Sigmoid colon (tissue), 7 donors: ENCODE results near the gene ACTBL2. TPM values are rescaled to one million over a fixed set of nuclear protein-coding genes. Genes with fewer than 3 reads are reported as not detected.

Experiments
- DNase-seq: peaks from one replicate; pipeline ENCODE4 v3.0.0-alpha.2; 2019
- H3K27ac ChIP-seq, 4 donors: fragments of 200-600 bp; sonication (generic); one replicate each; pipeline ENCODE4 v1.5.1; 2016 to 2019; ENCODE audit warnings: mild to moderate bottlenecking in 1 of 4
- H3K27me3 ChIP-seq, 3 donors: fragments of 200-600 bp; sonication (generic); one replicate each; pipeline ENCODE4 v1.5.1; 2019; ENCODE audit warnings: mild to moderate bottlenecking in 1 of 3
- H3K36me3 ChIP-seq, 4 donors: fragments of 200-600 bp; sonication (generic); one replicate each; pipeline ENCODE4 v1.5.1; 2016 to 2019
- H3K4me1 ChIP-seq, 4 donors: fragments of 200-600 bp; sonication (generic); one replicate each; pipeline ENCODE4 v1.5.1; 2017 to 2019
- H3K4me3 ChIP-seq, 4 donors: fragments of 200-600 bp; sonication (generic); one replicate each; pipeline ENCODE4 v1.5.1; 2017 to 2019; ENCODE audit warnings: mild to moderate bottlenecking in 2 of 4, moderate library complexity in 1 of 4
- H3K9me3 ChIP-seq, 4 donors: fragments of 200-600 bp in 3 of 4; sonication (generic) in 3 of 4; one replicate each; pipeline versions ENCODE4 v1.5.1 to v1.6.1; 2013 to 2019
- EP300 ChIP-seq, 4 donors: sonication (generic); formaldehyde crosslinking; IDR thresholded peaks; one replicate each; pipeline ENCODE4 v1.6.1; 2017; ENCODE audit warnings: antibody characterized with exemption in 4 of 4
- POLR2A ChIP-seq, 2 donors: fragments of 450-650 bp; IDR thresholded peaks; one replicate each; pipeline ENCODE4 v1.6.1; 2016; ENCODE audit warnings: antibody characterized with exemption in 2 of 2, mild to moderate bottlenecking in 2 of 2, moderate library complexity in 2 of 2
- POLR2AphosphoS5 ChIP-seq, 4 donors: sonication (generic); formaldehyde crosslinking; IDR thresholded peaks; one replicate each; pipeline ENCODE4 v1.6.1; 2017; ENCODE audit warnings: antibody characterized with exemption in 4 of 4
- WGBS, 2 donors: extraction: QIAGEN DNeasy Blood & Tissue Kit; methylation state at CpG; one replicate each; pipeline ENCODE4 v1.1.7; 2013; 5-methylcytosine and 5-hydroxymethylcytosine counted together
- intact Hi-C: fragments of 100-400 bp; cut with DNase I; formaldehyde crosslinking; loops from one replicate; pipeline ENCODE4 v1.15.1; 2023
- polyA plus RNA-seq, 3 donors: library from polyadenylated mRNA; stranded (reverse); fragments of 200-250 nt; gene quantifications; one replicate each; pipeline ENCODE4 v1.2.3, GENCODE V29; 2013
- total RNA-seq, 4 donors: library from RNA; depleted of rRNA; stranded (reverse); fragments of >200 nt; gene quantifications; one replicate each; pipeline ENCODE4 v1.1.0, GENCODE V29; 2016
- TF ChIP-seq, protein P1 (sequence below), 4 experiments: fragments of 450-650 bp in 3 of 4; fragments of 200-600 bp in 1 of 4; IDR thresholded peaks; one replicate each; pipeline ENCODE4 v1.5.1; 2016 to 2019; ENCODE audit warnings: antibody characterized with exemption in 4 of 4, mild to moderate bottlenecking in 3 of 4, moderate library complexity in 2 of 4
- donor health status: healthy with polysubstance abuse.
- donor health status: Bipolar disorder and iron deficiency.
- donor health status: healthy.

The ACTBL2 gene
- total and polyA plus RNA-seq, 7 donors: not detected

DNA sequence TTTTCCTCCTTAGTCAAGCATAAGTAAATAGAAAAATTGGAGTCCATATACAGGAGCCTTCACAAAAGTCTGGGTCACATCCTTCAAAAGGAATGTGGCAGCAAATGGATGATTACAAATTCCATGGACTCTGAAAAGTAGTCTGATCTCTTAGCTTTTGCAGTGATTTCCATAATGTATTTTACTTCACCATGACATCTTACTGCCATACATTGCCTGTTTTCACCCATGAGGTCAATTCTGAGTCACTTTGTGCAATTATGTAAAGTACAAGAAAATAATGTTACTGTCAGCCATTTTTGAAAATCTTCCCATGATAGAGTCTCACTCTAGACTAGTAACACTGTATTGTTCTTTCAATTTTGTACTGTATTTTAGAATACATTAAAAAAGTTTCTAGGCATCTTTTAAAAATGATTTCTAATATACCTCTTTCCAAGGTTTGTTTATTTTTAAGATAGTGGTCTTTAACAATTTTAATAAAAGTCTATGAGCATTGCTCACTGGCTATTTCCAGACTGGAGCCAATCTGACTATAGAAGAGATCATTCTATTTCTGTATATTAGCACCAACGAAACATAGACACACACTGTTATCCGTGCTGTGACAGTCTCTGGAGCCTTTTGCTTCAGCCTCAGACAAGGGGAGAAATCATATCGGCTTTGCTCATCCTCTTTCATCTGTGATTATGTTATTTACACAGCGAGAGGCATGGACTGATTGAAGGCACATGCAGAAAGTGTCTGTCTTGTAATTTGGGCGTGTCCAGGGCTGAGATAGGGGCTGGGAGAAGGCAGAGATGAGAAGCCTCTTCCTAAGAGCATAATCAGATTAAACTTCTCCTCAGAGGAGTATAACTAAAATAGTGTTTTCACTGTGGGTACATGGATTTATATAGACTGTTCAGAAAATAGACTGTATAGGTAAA lies 22.9 kb upstream of the ACTBL2 start:
- no peak overlapping the region for H3K27ac ChIP-seq
- no peak overlapping the region for H3K4me3 ChIP-seq
- H3K4me1 ChIP-seq: no peaks in the 10 kb centered on the region
- H3K9me3 ChIP-seq: no peaks in the 10 kb centered on the region
- intact Hi-C loops: no loop called here
- TF ChIP-seq POLR2AphosphoS5 (IDR thresholded peaks at IDR 0.05) (no peak), POLR2A (IDR thresholded peaks at IDR 0.05) (no peak), EP300 (IDR thresholded peaks at IDR 0.05) (no peak)
- TF ChIP-seq, protein P1, sequence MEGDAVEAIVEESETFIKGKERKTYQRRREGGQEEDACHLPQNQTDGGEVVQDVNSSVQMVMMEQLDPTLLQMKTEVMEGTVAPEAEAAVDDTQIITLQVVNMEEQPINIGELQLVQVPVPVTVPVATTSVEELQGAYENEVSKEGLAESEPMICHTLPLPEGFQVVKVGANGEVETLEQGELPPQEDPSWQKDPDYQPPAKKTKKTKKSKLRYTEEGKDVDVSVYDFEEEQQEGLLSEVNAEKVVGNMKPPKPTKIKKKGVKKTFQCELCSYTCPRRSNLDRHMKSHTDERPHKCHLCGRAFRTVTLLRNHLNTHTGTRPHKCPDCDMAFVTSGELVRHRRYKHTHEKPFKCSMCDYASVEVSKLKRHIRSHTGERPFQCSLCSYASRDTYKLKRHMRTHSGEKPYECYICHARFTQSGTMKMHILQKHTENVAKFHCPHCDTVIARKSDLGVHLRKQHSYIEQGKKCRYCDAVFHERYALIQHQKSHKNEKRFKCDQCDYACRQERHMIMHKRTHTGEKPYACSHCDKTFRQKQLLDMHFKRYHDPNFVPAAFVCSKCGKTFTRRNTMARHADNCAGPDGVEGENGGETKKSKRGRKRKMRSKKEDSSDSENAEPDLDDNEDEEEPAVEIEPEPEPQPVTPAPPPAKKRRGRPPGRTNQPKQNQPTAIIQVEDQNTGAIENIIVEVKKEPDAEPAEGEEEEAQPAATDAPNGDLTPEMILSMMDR (IDR thresholded peaks at IDR 0.05): no peak
- no peaks in the 10 kb centered on the region for H3K27me3 ChIP-seq
- no peak for DNase-seq
- H3K36me3 ChIP-seq: no peaks in the 10 kb centered on the region
- WGBS, 2 donors: 53 to 83% methylated on average over 5 of the region's 5 CpGs

DNA sequence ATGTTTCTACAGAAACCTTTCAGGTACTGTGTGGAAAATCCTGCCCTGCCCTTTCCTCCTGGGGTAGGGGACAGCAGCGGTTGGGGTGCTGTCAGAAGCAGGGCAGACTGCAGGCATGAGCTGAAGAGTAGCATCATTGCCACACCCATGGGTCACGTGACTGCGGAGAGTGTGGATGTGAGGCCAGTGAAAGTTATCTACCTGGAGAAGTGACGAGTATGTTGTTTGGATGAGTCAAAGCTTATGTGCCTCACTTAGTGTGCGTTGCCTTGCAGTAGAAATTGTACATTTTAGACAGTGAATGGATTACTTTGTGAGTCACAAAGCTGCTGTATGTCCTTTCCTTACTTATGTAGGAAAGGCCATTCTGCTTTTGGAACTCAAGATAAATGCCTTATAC lies 21.7 kb upstream of the ACTBL2 start:
- no peaks in the 10 kb centered on the region for H3K27me3 ChIP-seq
- intact Hi-C loops: loop anchor here (5.0 kb wide), 1 partner anchor 958 kb away; the partner anchor contains the start of gene PLK2
- no peak for DNase-seq
- TF ChIP-seq POLR2A (IDR thresholded peaks at IDR 0.05) (no peak), POLR2AphosphoS5 (IDR thresholded peaks at IDR 0.05) (no peak), EP300 (IDR thresholded peaks at IDR 0.05) (no peak)
- TF ChIP-seq, protein P1 (IDR thresholded peaks at IDR 0.05): no peak
- WGBS, 2 donors: 83 to 90% methylated on average over 5 of the region's 5 CpGs
- H3K4me3 ChIP-seq: no peak overlapping the region
- H3K36me3 ChIP-seq: no peaks in the 10 kb centered on the region
- H3K4me1 ChIP-seq: no peaks in the 10 kb centered on the region
- H3K27ac ChIP-seq: no peak overlapping the region
- no peaks in the 10 kb centered on the region for H3K9me3 ChIP-seq

DNA sequence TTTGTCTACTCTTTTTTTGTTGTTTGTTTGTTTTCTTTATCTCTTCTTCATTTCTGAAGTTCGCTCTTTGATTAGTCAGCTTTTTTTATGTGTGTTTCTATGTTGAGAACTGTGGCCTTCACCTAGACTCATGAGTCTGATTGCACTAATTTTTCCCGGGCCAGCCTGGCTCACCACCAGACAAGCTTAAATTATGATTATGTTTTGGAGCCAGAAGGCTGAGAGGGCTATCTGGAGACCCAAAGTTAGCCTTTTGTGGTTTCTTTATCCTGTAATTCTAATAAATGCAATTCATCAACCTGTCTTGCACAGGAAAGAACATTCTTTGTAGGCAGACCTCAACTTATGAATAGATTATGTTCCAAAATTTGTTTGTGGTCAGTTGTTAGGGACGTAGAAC lies 20.8 kb upstream of the ACTBL2 start:
- H3K9me3 ChIP-seq: no peaks in the 10 kb centered on the region
- no peaks in the 10 kb centered on the region for H3K4me1 ChIP-seq
- intact Hi-C loops: loop anchor here (5.0 kb wide), 1 partner anchor 959 kb away; the partner anchor contains the start of gene PLK2
- TF ChIP-seq POLR2A (IDR thresholded peaks at IDR 0.05): no peak
- TF ChIP-seq, protein P1 (IDR thresholded peaks at IDR 0.05): no peak
- no peak for TF ChIP-seq POLR2AphosphoS5 (IDR thresholded peaks at IDR 0.05)
- no peak for TF ChIP-seq EP300 (IDR thresholded peaks at IDR 0.05)
- WGBS, 2 donors: 65 to 73% methylated on average over 3 of the region's 3 CpGs
- H3K4me3 ChIP-seq: no peak overlapping the region
- H3K27me3 ChIP-seq: no peaks in the 10 kb centered on the region
- no peak overlapping the region for H3K27ac ChIP-seq
- no peak for DNase-seq
- no peaks in the 10 kb centered on the region for H3K36me3 ChIP-seq

DNA sequence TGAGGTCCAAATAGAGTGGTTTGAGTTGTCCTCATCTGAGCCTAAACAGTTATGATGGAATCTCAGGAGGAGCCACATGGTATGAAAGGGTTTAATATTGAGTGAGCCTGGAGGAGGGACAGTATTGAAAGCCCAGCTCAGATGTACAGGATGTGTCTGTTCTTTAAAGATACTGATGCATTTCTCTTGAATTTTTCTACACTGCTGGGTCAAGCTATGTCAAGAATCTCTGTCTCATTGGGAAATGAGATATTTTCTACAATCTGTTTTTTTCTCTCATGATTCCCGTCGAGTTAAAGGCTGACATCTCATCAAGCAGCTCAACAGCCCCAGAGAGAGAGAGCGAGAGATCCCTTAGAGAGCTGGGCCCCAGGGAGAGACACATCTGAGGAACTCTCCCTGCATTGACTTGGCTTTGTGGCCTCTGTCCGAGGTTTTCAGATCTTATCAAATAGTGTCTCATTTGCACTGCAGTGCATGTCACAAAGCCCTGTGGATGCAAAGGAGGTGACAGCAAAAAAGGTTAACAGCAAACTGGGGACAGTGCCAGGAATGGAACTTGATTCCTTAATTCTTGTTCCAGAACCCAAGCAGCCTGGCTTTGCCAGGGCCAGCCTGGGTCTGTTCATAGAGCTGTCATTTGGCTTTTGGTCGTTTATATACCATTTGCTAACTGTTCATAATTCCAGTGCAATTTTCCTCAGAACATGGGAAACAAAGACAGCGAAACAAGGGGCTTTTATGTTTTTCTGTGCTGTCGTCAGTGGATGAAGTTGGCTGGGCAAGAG lies 19.0 kb upstream of the ACTBL2 start:
- no peaks in the 10 kb centered on the region for H3K27me3 ChIP-seq
- 70 to 81% methylated on average over 7 of the region's 7 CpGs for WGBS, 2 donors
- H3K9me3 ChIP-seq: no peaks in the 10 kb centered on the region
- DNase-seq: no peak
- intact Hi-C loops: loop anchor here (5.0 kb wide), 1 partner anchor 961 kb away; the partner anchor contains the start of gene PLK2
- no peaks in the 10 kb centered on the region for H3K36me3 ChIP-seq
- TF ChIP-seq, protein P1 (IDR thresholded peaks at IDR 0.05): no peak
- no peak for TF ChIP-seq POLR2AphosphoS5 (IDR thresholded peaks at IDR 0.05)
- TF ChIP-seq POLR2A (IDR thresholded peaks at IDR 0.05): no peak
- no peak for TF ChIP-seq EP300 (IDR thresholded peaks at IDR 0.05)
- no peak overlapping the region for H3K4me3 ChIP-seq
- H3K4me1 ChIP-seq: no peaks in the 10 kb centered on the region
- H3K27ac ChIP-seq: peak overlapping the region in 2 of 4 donors; percentile 21 to 33
